Stimulated activated CD4-positive, alpha-beta T cell treated with anti-CD3 and anti-CD28 coated beads, TNF-alpha, amount 100 ng/mL, for 1 hour (primary cell): ENCODE data around the gene BRD1.

Source experiments
- DNase-seq, 3 donors: peaks; one replicate each; pipeline ENCODE4 v3.0.0-alpha.2; 2020; ENCODE audit warnings: low read depth in 3 of 3, low spot score in 1 of 3

Gene BRD1

GRCh38 chr22:49754696-49755630 is 72.7 kb downstream of the BRD1 start:
- no peak for DNase-seq

- DNase-seq: no peak
Observed at GRCh38 chr22:49753961-49754695, 73.5 kb downstream of the BRD1 start.

- DNase-seq: no peak
Observed at GRCh38 chr22:49753276-49753890, 74.3 kb downstream of the BRD1 start.

- DNase-seq: no peak
Observed at GRCh38 chr22:49752598-49753091, 75.0 kb downstream of the BRD1 start.

GRCh38 chr22:49751966-49752597 is 75.6 kb downstream of the BRD1 start:
- DNase-seq: no peak

GRCh38 chr22:49751318-49751965 is 76.2 kb downstream of the BRD1 start:
- DNase-seq: no peak

- no peak for DNase-seq
Observed at GRCh38 chr22:49749885-49750510, 77.7 kb downstream of the BRD1 start.

GRCh38 chr22:49749227-49749626 is 78.4 kb downstream of the BRD1 start:
- no peak for DNase-seq

- no peak for DNase-seq
Observed at GRCh38 chr22:49748514-49748913, 79.2 kb downstream of the BRD1 start.

GRCh38 chr22:49747716-49748115 is 80.0 kb downstream of the BRD1 start:
- DNase-seq: no peak

GRCh38 chr22:49747130-49747529 is 80.5 kb downstream of the BRD1 start:
- DNase-seq: no peak

- no peak for DNase-seq
Observed at GRCh38 chr22:49746065-49746464, 81.6 kb downstream of the BRD1 start.

- no peak for DNase-seq
Observed at GRCh38 chr22:49740242-49740641, 87.4 kb downstream of the BRD1 start.

GRCh38 chr22:49739138-49739537 is 88.5 kb downstream of the BRD1 start:
- DNase-seq: no peak

- no peak for DNase-seq
Observed at GRCh38 chr22:49738566-49738965, 89.1 kb downstream of the BRD1 start.

- DNase-seq: no peak
Observed at GRCh38 chr22:49738006-49738405, 89.7 kb downstream of the BRD1 start.

GRCh38 chr22:49737101-49737551 is 90.5 kb downstream of the BRD1 start:
- DNase-seq: no peak

- no peak for DNase-seq
Observed at GRCh38 chr22:49736538-49736937, 91.1 kb downstream of the BRD1 start.

- no peak for DNase-seq
Observed at GRCh38 chr22:49735901-49736421, 91.7 kb downstream of the BRD1 start.

GRCh38 chr22:49735411-49735900 is 92.2 kb downstream of the BRD1 start:
- DNase-seq: no peak
